HepG2 (cell line): ENCODE measurements around the gene TRIM4. TPM values are rescaled to one million over a fixed set of nuclear protein-coding genes. Genes with fewer than 3 reads are reported as not detected.

Experiments used
- ATF6 ChIP-seq: sonication (generic); formaldehyde crosslinking; conservative IDR thresholded peaks from 2 replicates; pipeline ENCODE4 v1.4.0; 2020; ENCODE audit warnings: missing genetic modification reagents
- SRF ChIP-seq: IDR thresholded peaks from 2 replicates; pipeline ENCODE4 v1.6.1; 2011; ENCODE audit warnings: mild to moderate bottlenecking, low read depth, low read length, moderate library complexity
- SRSF9 ChIP-seq: fragments of 200-400 bp; formaldehyde crosslinking; IDR thresholded peaks from 2 replicates; pipeline ENCODE4 v1.6.1; 2018; ENCODE audit warnings: borderline replicate concordance, mild to moderate bottlenecking, low read depth, low read length; ENCODE audit not compliant: insufficient read depth, poor library complexity, severe bottlenecking
- TCF7 ChIP-seq: sonication (generic); IDR thresholded peaks from 2 replicates; pipeline ENCODE4 v1.6.1; 2016; ENCODE audit warnings: antibody characterized with exemption, low read depth
- TRAFD1 ChIP-seq: sonication (generic); formaldehyde crosslinking; IDR thresholded peaks from 2 replicates; pipeline ENCODE4 v1.5.1; 2020; ENCODE audit warnings: missing genetic modification reagents, mild to moderate bottlenecking, borderline replicate concordance
- WIZ ChIP-seq: sonication (generic); formaldehyde crosslinking; IDR thresholded peaks from 2 replicates; pipeline ENCODE4 v1.5.1; 2020; ENCODE audit warnings: mild to moderate bottlenecking, missing genetic modification reagents
- ZHX2 ChIP-seq, 2 experiments: sonication (generic) in 1 of 2; formaldehyde crosslinking in 1 of 2; IDR thresholded peaks; 2 replicates each; pipeline versions ENCODE4 v1.6.1 to v1.9.0; 2014 to 2022; ENCODE audit warnings: antibody characterized with exemption in 1 of 2, borderline replicate concordance in 1 of 2, inconsistent platforms in 1 of 2, low read depth in 1 of 2, missing genetic modification reagents in 1 of 2
- ZNF24 ChIP-seq: fragments of 450-650 bp; IDR thresholded peaks from 2 replicates; pipeline ENCODE4 v1.6.1; 2017; ENCODE audit warnings: antibody characterized with exemption, mild to moderate bottlenecking
- ZNF33A ChIP-seq: sonication (generic); formaldehyde crosslinking; IDR thresholded peaks from 2 replicates; pipeline ENCODE4 v1.5.1; 2020; ENCODE audit warnings: missing genetic modification reagents, mild to moderate bottlenecking, moderate library complexity, borderline replicate concordance
- ZNF562 ChIP-seq: sonication (generic); formaldehyde crosslinking; IDR thresholded peaks from 2 replicates; pipeline ENCODE4 v1.8.0; 2022; ENCODE audit warnings: missing genetic modification reagents, borderline replicate concordance
- ZNF567 ChIP-seq: sonication (generic); formaldehyde crosslinking; IDR thresholded peaks from 2 replicates; pipeline ENCODE4 v1.8.1; 2023; ENCODE audit warnings: mild to moderate bottlenecking, missing genetic modification reagents, borderline replicate concordance
- polyA plus RNA-seq, 8 experiments: library from polyadenylated mRNA; depleted of rRNA in 3 of 8; stranded (reverse) in 7 of 8; unstranded in 1 of 8; fragments of >200 nt; fragmentation: Illumina TruSeq in 4 of 8; extraction: Trizol in 4 of 8; gene quantifications; 2 replicates each; pipeline versions ENCODE4 v1.2.1 to v1.2.3, GENCODE V29; 2011 to 2016; ENCODE audit warnings: low read depth in 4 of 8, missing spikeins in 1 of 8, mixed read lengths in 1 of 8; ENCODE audit not compliant: insufficient read depth in 1 of 8
- total RNA-seq, 5 experiments: library from RNA; depleted of rRNA; stranded (reverse); fragments of >200 nt; fragmentation: Illumina TruSeq; extraction: Trizol; gene quantifications; 2 replicates each; pipeline ENCODE4 v1.2.3, GENCODE V29; 2016; ENCODE audit warnings: low read depth in 1 of 5
- TF ChIP-seq, protein P1 (sequence below): sonication (generic); formaldehyde crosslinking; IDR thresholded peaks from 2 replicates; pipeline ENCODE4 v1.4.0; 2020; ENCODE audit warnings: missing genetic modification reagents

Gene TRIM4
- total and polyA plus RNA-seq, 2 of the 13 experiments (the other 11 are each of a cell fraction or from before 2014, with no cell fraction given) = 17.6 to 21.7 TPM

GRCh38 chr7:99860281-99861127, 58.8 kb downstream of the TRIM4 start (continued):
- no peak for TF ChIP-seq ZHX2 (IDR thresholded peaks at IDR 0.05; ENCODE audit: low read depth)
- no peak for TF ChIP-seq ZHX2 (CRISPR knock-in tag; IDR thresholded peaks at IDR 0.05; ENCODE audit: borderline replicate concordance)
- TF ChIP-seq ATF6 (CRISPR knock-in tag) = no peak
- no peak for TF ChIP-seq SRSF9
- TF ChIP-seq TCF7 = peak; percentile 26; the same call in 1 of the 2 replicates
- TF ChIP-seq WIZ (CRISPR knock-in tag) = no peak
- no peak for TF ChIP-seq TRAFD1 (CRISPR knock-in tag)
- no peak for TF ChIP-seq ZNF567
- TF ChIP-seq ZNF24 = no peak
- TF ChIP-seq SRF = 0 out of 2 replicates have a peak, but pooled peaks have one; percentile 23
- TF ChIP-seq, protein P1, sequence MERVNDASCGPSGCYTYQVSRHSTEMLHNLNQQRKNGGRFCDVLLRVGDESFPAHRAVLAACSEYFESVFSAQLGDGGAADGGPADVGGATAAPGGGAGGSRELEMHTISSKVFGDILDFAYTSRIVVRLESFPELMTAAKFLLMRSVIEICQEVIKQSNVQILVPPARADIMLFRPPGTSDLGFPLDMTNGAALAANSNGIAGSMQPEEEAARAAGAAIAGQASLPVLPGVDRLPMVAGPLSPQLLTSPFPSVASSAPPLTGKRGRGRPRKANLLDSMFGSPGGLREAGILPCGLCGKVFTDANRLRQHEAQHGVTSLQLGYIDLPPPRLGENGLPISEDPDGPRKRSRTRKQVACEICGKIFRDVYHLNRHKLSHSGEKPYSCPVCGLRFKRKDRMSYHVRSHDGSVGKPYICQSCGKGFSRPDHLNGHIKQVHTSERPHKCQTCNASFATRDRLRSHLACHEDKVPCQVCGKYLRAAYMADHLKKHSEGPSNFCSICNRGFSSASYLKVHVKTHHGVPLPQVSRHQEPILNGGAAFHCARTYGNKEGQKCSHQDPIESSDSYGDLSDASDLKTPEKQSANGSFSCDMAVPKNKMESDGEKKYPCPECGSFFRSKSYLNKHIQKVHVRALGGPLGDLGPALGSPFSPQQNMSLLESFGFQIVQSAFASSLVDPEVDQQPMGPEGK (CRISPR knock-in tag) = 0 out of 2 replicates have a peak, but pooled peaks have one; percentile 24
- no peak for TF ChIP-seq ZNF33A (CRISPR knock-in tag)
- TF ChIP-seq ZNF562 = no peak
